IPS-NIHi11 (cell line): Measurements from ENCODE around the gene ITPKC.
"Not testable (repeated sequence)": the region's sequence is repeated elsewhere in the genome, so short reads cannot be mapped to it uniquely, and the experiment has no call there.

Source experiments
- DNase-seq: peaks from one replicate; pipeline ENCODE4 v3.0.0; 2012; ENCODE audit warnings: mixed read lengths, low spot score

The ITPKC gene

DNA sequence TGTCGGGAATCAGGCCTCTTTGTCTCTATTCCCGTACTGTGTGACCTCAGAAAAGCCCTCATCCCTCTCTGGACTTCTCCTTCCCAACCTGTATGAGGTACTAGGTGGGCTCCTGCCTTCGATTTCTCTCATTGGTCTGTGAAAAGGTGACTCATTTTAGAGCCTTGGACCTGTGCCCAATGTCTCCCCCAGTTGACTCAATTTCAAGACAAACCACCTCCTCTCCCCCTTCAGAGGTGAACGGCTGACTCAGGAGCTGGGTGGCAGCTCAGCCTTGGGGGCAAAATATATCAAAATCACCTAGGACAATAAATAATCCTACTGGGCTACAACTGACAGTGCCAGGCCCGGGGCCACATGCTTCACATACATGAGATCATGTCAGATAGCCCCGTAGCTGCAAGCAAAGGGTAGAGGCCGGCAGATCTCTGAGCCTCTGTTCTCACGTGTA is 856 bp upstream of the ITPKC start:
- no peak for DNase-seq

DNA sequence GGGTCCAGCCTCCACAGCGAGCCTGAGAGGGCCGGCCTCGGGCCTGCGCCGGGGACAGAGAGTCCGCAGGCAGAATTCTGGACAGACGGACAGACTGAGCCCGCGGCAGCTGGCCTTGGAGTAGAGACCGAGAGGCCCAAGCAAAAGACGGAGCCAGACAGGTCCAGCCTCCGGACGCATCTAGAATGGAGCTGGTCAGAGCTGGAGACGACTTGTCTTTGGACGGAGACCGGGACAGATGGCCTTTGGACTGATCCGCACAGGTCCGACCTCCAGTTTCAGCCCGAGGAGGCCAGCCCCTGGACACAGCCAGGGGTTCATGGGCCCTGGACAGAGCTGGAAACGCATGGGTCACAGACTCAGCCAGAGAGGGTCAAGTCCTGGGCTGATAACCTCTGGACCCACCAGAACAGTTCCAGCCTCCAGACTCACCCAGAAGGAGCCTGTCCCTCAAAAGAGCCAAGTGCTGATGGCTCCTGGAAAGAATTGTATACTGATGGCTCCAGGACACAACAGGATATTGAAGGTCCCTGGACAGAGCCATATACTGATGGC is 490 bp downstream of the ITPKC start:
- DNase-seq = no peak

DNA sequence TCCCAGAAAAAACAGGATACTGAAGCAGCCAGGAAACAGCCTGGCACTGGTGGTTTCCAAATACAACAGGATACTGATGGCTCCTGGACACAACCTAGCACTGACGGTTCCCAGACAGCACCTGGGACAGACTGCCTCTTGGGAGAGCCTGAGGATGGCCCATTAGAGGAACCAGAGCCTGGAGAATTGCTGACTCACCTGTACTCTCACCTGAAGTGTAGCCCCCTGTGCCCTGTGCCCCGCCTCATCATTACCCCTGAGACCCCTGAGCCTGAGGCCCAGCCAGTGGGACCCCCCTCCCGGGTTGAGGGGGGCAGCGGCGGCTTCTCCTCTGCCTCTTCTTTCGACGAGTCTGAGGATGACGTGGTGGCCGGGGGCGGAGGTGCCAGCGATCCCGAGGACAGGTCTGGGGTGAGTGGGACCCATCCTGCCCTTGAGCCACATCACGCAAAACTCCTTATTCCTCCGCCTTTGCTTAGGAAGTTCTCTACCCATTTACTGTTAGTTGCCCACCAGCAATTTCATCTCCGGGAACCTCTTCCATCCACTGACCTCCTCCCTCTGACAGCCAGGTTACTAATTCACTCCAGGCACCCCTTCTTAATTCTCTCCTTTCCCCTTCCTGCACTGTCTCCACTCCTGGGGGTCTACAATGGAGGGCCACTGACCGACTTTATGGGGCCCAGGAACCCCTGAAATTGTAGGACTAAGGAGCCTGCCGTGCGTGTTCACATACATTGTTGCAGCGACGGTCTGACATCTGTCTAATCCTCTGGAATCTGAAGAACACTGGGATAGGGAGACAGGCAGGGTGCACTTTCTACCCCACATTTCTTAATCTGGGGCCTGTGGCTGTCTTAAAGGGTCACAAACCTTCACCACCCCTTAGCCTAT is 1.2 kb downstream of the ITPKC start:
- no peak for DNase-seq

DNA sequence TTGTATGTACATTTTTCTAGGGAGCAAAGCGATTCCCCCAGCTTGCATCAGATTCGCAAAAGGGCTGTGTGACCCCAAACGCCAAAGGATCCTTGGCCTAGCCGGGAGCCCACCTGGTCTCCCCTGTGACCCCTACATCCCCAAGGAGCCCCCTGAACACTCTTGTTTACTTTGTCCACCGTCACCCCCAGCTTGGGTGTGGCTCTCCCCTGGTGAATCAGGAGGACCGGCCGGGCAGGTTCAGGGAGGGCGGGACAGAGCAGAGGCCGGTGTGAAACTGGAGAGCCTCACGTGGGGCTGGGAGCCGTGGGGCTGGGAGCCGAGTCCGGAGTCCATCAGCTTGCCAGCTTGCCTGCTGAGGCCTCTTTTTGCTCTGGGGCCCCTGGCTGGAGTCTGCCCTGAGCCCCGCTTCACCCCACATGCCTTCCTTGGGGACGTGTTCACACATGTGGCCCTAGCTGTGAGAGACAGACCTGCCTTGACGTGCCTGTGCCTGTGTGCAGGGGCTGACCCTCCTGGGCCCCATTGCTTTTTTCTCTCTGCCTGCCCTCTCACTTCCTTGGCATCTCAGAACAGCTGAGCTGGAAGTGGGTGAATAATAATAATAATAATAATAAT is 2.0 kb downstream of the ITPKC start:
- peak; percentile 70 for DNase-seq

- DNase-seq = no peak
Measured at GRCh38 chr19:40719414-40719894, 2.5 kb downstream of the ITPKC start.

GRCh38 chr19:40721140-40721486 is 4.2 kb downstream of the ITPKC start:
- DNase-seq = no peak

DNA sequence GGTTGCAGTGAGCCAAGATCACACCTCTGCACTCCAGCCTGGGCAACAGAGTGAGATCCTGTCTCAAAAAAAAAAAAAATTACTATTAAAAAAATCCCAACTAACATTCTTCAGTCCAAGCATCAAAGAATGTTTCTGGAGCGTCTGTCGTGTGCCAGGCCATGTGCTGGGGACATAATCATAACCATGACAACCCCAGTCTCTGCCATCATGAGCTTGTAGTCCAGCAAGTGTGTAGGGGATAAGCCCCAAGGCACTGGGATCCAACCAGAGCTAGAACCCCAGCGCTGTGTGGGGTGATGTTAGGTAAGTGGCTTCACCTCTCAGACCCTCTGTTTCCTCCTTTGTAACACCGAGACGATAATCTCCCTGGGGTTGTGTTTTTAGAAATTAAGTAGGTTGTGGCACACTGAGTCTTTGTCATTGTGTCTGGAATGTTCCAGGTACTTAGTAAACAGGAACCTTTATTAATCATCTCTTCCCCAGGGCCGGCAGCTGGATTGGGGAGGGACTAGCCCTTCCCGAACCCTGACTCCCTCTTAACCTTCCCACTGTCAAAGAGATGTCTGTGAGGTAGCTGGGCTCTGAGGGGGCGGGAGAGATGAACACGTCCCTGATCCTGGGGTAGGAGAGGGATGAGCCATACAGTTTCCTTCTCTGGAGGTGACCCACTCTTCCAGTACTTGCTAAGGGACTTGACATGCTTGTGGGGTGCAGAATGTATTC is 5.2 kb downstream of the ITPKC start:
- DNase-seq = no peak

DNA sequence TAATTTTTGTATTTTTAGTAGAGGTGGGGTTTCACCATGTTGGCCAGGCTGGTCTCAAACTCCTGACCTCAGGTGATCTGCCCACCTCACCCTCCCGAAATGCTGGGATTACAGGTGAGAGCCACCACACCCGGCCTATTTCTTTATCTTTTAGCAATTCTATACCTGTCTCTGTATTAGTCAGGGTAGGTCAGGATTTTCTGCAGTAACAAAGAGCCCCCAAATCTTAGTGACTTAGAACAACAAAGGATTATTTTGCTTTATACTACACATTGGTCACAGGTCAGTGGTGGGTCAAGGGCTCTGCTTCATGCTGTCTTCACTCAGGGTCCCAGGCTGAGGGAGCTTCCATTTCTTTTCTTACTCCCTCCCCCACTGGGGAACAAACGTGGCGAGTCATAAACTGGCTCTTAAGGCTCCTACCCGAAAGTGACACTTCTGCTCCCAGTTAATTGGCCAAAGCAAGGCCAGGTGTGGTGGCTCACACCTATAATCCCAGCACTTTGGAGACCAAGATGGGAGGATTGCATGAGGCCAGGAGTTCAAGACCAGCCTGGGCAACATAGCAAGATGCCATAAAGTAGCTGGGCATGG is 6.8 kb downstream of the ITPKC start:
- DNase-seq = no peak

- DNase-seq = no peak
Measured at GRCh38 chr19:40724315-40724714, 7.4 kb downstream of the ITPKC start.

GRCh38 chr19:40724855-40725254 is 7.9 kb downstream of the ITPKC start:
- DNase-seq = no peak

DNA sequence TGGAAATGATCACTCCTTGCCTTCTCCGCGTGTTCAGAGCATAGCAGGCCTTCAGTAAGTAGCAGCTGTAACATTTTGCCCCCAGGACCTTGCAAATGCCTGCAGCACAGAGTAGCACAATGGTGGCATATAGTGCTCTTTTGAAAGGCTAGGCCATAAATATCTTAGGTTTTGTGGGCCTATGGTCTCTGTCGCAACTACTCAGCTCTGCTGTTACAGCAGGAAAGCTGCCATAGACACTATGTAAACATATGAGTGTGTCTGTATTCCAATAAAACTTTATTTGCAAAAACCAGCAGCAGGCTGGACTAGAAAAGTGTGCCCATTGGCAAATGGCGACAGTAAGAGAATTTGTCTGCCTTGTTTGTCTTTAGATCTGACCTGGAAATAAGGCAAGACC is 9.4 kb downstream of the ITPKC start:
- DNase-seq = no peak

DNA sequence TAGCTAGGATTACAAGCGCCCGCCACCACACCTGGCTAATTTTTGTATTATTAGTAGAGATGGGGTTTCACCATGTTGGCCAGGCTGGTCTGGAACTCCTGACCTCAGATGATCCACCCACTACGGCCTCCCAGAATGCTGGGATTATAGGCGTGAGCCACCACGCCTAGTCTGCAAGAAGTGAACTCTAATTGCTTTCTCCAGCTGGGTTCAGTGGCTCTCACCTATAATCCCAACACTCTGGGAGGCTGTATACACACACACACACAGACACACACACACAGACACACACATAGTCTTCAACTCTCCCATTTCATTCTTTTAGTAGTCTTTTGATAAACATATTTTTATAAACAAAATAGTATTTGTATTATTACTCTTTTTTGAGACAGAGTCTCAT is 13.2 kb downstream of the ITPKC start:
- not testable (repeated sequence) for DNase-seq

- DNase-seq = not testable (repeated sequence)
Measured at GRCh38 chr19:40732304-40732703, 15.4 kb downstream of the ITPKC start.

GRCh38 chr19:40733149-40733548 is 16.2 kb downstream of the ITPKC start:
- DNase-seq = no peak

- no peak for DNase-seq
Measured at GRCh38 chr19:40735013-40735771, 18.3 kb downstream of the ITPKC start.

GRCh38 chr19:40736661-40737060 is 19.7 kb downstream of the ITPKC start:
- DNase-seq = no peak

DNA sequence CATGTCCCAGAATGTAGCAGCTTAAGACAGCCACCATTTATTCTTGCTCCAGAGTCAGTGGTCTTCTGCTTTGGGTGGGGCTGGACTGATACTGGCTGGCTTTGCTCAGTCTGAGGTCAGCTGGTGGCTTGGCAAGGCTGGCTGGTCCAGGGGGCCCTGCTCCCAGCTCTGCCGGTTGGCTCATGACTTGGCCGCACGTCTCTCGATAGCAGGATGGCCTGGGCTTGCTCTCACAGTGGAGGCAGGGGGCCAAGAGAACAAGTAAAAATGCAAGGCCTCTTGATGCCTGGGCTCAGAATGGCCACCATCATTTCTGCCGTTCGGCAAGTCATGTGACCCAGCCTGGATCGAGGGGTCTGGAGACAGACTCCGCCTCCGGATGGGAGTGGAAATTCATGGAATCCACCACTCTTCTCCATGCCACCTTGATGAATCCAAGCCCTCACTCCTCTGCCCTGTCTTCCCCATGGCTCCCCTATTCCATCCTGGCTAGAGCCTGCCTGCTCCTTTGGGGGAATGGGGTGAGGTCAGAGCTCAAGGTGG is 20.3 kb downstream of the ITPKC start:
- no peak for DNase-seq

DNA sequence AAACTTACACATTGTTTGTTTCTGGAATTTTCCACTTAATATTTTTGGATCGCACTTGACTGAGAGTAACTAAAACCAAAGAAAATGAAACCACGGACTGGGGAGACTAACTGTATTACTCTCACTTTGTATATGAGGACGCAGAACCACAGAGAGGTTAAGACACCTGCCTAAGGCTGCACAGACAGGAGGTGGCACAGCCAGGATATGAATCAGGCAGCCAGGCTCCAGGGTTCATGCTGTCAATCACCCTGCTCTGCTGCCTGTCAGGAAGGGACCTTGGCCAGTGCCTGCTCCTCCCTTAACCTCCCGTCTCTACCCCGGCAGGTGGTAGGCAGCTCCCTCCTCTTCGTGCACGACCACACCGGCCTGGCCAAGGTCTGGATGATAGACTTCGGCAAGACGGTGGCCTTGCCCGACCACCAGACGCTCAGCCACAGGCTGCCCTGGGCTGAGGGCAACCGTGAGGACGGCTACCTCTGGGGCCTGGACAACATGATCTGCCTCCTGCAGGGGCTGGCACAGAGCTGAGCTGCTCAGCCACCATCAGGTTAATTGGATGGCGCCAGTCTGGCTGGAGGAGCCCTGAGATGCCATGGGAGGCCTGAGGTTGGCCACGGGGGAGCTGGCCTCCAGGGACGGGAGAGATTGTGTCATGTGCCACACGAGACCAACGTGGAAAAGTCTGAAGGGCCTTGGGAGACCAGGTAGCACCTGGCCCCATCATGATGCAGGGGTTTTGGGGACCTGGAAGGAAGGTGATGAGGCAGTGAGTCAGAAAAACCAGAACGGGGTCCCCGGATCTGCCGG is 22.3 kb downstream of the ITPKC start:
- no peak for DNase-seq

- DNase-seq = no peak
Measured at GRCh38 chr19:40739871-40740703, 23.2 kb downstream of the ITPKC start.
